DMS79 treated with DMSO at 0.1 percent for 48 hours (cell line): ENCODE results near the gene CHID1.

Source experiments
- DNase-seq: peaks from one replicate; lab custom pipeline; 2025; lab: John Stamatoyannopoulos, UW

CHID1 gene

DNA sequence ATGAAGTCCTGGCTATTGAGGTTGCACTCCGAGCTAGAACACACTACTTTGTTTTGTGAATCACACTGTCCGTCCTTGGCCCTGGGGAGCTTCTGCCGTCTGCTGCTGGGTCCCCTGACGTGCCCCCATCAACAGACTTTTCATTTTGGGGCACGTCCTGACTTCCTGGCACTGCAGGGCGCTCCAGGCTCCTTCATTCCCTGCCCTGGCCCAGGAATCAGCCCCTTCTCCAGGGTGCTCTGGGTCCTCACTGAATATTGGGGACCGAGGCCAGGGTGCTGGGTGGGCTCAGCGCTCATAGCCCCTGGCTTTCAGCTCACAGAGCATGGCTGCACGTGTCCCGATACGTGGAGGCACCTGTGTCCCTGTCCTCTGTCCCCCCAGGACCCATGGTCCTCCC is 45.7 kb downstream of the CHID1 start:
- DNase-seq, result no peak

DNA sequence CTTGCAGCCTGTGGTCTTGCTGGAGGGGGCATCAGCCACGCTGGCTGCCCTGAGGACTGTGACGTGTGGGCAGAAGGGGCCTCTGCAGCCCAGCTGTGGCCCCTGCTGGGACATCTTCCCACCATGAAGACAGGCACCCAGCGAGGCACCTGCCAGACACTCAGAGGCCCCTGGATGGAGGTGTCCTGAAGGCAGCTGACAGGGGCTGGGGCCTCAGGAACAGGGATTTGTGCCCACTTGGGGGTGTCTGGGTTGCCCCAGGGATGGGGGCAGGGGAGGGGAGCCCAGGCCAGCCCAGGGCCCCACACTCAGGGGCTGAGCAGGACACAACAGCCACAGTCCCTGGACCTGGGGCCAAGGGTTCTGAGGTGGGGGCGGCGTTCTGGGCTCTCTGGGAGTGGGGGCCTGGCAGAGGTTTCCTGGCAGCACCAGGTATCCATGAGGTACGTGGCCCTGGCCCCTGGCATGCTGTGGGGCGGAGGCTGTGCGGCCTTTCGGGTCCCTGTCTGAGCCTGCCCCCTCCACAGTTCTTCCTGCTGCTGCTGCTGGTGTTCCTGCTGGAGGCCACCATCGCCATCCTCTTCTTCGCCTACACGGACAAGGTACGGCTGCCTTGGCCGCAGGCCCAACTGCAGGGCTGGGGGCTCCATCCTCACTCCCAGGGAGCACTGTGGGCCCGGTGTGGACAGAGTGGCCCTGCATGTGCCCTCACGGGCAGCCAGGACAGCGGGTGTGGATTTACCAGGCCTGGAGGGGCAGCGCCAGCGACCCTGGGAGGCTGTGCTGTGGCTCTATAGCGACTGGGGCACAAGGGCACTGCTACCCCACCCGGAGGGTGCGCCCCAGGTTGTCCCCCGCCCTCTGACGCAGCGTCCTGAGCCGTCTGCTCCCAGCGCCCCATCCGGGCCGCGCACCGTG is 46.4 kb downstream of the CHID1 start:
- no peak for DNase-seq

DNA sequence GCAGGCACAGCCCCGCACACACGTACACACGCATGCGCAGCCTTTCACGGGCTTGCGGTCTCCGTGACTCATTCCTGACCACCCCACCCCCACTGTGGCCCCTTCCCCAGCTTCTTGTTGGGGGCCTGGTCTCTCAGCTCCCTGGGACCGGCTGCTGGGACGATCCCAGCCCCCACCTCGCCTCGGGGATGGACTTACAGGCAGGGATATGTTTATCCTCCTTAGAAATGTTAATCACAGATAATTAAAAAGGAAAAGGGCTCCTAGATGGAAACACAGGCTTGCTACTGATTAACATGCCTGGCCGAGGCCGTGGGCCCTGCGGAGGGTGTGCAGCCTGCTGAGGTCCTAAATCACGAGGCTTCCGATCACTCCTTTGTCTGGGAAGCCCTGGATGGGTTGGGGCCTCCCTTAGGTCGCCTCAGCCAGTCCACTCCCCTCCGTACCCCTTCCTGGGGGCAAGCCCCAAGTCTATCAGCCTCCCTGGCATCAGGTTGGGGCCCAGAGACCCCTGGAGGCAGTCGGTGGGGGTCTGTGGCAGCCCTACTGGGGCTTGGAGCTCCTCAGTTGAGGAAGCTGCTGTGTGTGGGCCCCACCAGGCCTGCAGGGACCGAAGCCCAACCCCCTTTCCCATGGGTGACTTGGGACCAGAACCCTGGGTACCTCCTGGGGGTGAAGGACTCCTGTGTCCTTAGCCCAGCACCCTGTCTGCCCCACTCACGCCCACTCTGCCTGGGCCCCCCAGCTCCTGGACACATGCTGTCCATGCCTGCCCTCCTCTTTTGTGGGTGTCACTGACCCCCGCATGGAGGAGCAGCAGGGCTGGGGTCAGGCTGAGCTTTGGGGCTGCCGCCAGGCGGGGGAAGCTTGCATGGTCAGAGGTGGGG is 47.3 kb downstream of the CHID1 start:
- DNase-seq, result no peak

DNA sequence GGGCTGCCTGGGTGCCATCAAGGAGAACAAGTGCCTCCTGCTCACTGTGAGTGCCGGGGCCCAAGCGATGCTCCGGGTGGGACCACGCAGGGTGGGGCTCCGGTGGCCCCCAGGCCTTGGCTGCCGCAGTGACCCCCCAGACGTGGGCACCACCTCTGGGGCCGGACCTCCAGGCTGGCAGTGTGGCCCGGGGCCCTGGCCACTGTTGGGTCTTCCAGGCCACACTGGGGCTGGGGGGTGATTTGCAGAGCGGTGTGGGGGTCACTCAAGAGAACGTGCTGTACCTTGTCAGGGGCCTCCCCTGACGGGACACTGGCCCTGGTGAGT is 48.0 kb downstream of the CHID1 start:
- no peak for DNase-seq

DNA sequence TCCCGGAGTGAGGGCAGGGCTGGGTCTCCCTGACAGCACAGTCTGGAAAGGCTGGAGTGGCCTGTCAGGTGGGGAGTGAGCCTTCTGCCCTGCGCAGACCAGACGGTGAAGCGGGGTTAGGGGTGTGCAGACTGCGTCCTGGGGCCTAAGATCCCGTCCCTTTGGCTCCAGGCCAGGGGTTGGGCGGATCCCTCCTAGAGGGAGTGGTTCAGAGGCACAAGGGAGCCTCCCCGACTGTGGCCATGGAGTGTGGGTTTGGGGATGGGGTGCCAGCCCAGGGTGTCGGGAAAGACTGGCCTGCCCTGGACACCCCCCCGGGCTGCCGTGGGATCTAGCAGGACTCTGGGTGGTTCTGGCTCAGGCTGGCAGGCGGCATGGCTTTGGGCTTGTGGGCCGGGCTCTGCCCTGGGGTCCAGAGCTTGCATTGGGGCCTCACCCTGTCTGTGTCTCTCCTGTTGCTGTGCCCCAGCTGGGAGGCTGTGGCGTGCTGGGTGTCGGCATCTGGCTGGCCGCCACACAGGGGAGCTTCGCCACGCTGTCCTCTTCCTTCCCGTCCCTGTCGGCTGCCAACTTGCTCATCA is 48.4 kb downstream of the CHID1 start:
- DNase-seq, result no peak

DNA sequence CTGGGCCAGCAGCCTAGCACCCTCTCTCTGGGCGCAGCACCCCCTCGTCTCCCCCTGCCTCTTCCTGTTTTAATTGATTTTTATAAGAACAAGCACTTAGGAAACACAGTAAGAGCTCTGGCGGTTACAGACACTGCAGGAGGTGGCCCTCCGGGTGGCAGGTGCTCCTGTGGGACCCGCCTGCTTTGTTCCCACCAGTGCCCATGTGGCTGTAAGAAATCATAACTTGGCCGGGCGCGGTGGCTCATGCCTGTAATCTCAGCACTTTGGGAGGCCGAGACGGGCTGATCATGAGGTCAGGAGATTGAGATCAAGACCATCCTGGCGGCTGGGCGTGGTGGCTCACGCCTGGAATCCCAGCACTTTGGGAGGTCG is 49.5 kb downstream of the CHID1 start:
- DNase-seq, result no peak

DNA sequence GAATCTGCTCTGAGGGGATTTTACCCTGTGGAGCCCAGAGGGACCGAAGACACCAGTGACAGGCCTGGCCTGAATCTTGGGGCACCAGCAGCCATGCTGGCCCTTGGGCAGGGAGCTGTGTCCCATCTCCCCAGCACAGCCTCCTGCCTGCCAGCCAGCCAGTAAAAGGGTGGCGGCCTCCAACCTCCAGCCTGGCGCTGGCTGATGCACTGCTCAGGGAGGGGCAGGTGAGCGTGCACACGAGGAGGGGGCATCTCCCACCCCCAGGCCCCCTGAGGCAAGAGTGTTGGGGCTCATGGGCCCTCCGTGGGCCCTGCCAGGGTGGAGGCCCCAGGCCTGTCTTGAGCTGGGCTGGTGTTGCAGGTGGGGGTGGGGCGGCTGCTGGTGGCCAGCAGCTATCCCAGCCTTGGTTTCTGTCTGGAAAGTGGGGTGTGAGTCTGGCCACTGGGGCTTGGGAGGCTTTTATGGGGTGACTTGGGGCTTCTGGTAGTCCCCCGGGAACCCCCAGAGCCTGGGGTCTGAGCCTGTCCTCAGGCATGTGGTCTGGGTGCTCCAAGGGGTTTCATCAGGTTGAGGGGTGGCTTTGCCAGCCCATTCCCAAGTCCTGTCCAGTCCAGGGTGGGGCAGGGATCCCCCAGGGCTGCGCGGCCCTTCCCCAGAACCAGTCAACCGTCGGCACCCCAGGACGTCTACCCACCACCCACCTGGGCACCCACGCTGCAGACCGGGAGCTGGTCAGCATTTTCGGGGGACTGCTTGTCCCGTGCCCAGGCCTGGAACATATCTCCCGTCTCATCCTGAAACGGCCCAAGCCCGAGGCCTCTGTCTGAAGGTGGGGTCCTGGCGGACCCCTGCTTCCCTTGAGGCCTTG is 50.1 kb downstream of the CHID1 start:
- no peak for DNase-seq

DNA sequence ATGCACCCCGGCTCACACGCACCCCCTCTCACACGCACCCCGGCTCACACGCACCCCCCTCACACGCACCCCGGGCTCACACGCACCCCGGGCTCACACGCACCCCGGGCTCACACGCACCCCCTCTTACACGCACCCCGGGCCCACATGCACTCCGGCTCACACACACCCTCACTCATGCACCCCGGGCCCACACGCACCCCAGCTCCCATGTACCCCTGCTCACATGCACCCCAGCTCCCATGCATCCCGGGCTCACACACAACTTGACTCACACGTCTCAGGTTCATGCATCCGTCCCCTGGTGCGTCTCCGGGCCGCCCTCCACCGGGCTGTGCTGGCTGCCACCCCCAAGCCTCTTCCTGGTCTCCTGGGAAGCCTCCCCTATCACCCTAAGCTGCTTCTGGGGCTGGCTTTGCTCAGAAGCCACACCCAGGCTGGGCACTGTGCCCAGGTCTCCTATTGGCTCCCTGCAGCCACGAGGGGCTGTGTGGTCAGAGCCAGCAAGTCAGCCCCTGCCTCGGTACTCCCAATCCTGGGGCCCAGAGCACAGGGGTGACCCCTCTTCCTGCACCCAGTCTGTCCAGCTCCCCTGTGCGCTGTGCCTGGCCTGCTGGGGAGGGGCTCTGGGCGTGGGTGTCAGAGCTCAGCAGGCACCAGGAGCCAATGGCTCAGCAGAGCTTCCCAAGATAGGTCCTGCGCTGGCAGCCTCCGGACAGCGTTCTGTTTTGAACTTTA is 51.0 kb downstream of the CHID1 start:
- peak; percentile 45 for DNase-seq

DNA sequence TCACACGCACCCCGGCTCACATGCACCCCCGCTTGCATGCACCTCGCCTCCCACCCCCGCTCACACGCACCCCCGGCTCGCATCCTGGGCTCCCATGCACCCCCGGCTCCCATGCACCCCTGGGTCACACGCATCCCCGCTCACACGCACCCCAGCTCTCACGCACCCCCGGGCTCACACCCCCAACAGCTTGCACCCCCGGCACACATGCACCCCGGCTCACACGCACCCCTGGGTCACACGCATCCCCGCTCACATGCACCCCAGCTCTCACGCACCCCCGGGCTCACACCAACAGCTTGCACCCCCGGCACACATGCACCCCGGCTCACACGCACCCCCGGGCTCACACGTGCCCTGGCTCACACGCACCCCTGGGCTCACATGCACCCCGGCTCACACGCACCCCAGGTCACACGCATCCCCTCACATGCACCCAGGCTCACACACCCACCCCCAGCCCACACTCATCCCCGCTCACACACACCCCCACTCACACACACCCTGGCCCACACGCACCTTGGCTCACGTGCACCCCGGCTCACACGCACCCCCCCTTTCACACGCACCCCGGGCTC is 51.8 kb downstream of the CHID1 start:
- DNase-seq, result no peak

DNA sequence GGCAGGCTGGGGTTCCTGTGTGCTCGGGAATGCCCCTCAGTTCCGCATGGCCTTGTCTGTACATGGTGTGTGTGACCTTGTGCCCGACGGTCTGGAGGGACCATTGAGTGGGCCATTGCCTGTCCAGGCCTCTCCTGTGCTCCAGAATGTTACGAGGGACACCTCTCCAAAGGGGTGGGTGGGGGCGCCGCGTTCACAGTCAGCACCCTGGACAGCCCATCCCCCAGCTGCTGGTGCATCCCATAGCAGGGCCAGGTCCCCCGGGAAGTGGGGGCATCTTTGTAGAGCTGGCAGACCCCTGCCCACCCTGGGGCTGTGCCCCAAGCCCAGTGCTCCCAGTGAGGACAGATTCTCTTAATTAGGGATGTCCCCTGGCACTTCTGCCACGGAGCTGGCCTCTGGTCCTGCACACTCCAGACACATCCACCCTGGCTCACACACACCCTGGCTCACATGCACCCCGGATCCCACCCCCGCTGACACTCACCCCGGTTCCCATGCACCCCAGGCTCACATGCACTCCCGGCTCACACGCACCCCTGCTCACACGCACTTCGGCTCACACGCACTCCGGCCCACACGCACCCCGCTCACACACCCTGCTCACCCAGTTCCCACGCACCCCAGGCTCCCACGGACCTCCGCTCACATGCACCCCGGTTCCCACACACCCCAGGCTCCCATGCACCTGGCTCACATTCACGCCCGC is 52.4 kb downstream of the CHID1 start:
- DNase-seq, result no peak

DNA sequence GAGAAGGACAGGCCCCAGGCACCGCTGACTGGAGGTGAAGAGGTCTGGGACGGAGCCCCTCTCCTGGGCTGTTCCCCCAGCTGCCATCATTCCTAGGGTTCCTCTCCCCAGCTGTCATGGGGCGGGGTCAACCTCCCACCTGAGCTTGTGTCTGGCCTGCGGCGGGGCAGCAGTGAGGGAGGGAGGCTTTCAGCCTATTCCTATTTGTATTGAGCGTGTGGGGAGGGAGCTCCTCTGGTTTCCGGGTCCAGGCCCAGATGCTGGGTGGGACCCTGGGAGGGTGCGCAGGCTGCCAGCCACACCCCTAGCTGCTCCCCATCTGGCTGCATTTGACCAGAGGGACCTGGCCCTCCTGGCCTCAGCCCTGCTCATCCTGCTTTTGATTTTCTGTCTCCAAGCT is 54.2 kb downstream of the CHID1 start:
- DNase-seq, result no peak

DNA sequence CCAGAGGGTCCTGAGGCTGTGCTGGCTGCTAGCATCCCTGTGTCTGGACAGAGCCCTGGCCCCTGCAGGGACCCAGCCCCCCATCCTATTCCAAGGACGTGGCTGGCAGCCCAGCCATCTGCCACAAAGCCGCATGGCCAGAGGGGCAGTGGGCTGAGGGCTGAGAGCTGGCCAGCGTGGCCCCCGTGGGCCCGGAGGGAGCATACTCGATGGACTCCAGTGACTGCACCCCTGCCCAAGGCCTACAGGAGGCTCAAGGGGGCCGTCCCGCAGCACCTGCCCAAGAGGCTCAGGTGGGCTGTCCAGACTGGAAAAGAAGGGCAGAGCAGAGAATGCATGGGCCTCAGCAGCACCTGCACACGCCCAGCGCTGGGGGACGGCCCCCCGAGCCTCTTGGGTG is 54.8 kb downstream of the CHID1 start:
- no peak for DNase-seq

DNA sequence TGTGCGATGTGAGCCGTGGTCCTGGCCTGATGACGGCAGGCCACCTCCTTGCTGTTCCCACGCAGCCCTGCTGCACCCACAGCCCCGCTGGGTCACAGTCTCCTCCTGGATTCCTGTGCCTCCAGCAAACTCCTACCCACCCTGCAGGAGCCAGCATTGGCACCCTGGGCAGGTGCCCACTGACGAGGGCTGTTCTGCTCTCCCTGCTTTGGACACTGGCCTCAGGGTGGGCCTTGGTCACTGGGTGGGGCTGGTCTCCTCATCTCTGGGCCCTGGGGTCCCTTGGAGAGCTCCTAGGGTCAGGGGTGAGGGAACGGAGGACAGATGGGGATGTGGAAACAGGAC is 55.3 kb downstream of the CHID1 start:
- DNase-seq, result no peak

DNA sequence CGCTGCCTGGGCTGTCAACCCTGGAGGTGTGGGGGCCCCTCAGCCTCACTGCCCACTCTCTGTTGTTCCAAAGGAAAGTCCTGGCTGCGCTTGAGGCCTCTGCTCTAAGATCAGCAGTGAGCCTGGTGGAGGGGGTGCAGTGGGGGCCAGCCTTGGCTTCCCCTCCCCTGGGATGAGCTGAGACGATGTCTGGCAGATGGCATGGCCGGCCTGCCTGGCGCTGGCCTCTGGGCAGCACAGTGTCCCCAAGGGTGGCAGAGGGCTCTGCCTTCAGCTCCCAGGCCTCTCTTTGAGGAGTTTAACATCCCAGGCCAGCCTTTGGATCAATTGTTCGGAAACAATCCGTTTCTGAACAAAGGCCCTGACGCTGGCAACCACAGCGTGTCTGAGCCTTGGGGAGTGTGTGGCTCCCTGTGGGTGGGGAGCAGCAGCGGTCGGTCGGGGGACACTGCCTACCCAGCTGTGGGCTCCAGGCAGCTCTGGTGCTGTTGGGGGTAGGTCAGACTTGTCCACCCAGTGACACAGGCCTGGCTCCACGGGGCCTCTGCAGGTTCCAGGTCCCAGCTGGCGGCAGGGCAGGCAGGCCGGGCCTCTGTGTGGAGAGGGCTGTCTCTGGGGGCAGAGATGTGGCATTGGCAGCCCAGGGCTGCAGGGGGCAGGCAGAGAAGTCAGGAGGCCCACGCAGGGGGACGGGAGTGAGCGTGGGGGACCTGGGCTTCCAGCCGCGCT is 55.8 kb downstream of the CHID1 start:
- DNase-seq, result no peak

DNA sequence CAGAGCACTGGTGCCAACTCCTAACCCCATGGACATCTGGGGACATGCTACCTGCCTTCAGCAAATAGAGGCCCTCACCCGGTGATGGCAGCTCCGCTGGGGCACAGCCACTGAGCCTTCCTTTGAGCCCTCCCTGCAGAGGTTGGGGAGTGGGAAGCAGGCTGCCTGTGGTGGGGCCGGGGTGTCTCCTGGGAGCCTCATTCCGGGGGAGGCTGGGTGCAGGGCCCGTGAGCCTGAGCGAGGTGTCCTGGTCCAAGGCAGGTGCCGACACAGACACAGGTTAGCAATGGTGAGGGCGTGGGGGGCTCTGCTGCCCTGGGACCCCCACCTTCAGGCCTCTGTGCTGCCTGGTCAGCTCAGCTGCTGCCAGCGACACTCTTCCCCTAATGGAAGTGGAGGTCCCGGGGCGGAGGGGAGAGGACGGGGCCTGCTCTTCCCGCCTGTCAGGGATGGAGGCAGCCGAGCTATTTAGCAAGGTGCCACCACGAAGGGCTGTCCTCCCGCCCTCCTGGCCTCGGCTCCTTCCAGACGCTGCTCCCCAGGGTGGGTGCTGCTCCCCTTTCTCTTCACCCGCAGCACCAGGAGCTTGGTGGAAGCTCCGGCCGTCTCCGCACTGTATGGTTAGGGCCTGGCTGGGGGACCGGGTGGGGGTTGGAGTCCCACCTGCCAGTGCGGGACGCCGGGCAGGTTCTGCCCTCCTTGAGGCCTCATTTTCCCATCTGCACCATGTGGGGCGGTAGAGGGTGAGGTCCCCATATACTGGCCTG is 56.7 kb downstream of the CHID1 start:
- DNase-seq, result no peak

DNA sequence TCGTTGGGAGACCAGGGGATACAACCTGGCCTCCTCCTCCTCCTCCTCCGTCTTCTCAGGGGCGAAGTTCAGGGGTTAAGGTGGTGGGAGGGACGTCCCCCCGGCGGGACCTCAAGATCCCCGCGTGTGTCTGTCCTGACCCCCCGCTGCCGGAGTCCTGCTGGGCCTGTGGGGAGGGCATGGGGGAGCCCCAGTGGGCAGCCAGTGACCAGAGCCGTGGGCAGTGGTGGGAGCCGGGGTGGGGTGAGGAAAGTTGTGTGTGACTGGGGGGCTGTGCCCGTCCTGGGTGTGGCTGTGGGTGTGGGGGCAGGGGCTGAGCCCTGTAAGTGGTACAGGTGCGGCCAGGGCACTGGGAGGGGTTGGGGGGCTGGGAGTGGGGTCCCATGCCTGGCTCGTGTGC is 57.8 kb downstream of the CHID1 start:
- DNase-seq, result no peak

DNA sequence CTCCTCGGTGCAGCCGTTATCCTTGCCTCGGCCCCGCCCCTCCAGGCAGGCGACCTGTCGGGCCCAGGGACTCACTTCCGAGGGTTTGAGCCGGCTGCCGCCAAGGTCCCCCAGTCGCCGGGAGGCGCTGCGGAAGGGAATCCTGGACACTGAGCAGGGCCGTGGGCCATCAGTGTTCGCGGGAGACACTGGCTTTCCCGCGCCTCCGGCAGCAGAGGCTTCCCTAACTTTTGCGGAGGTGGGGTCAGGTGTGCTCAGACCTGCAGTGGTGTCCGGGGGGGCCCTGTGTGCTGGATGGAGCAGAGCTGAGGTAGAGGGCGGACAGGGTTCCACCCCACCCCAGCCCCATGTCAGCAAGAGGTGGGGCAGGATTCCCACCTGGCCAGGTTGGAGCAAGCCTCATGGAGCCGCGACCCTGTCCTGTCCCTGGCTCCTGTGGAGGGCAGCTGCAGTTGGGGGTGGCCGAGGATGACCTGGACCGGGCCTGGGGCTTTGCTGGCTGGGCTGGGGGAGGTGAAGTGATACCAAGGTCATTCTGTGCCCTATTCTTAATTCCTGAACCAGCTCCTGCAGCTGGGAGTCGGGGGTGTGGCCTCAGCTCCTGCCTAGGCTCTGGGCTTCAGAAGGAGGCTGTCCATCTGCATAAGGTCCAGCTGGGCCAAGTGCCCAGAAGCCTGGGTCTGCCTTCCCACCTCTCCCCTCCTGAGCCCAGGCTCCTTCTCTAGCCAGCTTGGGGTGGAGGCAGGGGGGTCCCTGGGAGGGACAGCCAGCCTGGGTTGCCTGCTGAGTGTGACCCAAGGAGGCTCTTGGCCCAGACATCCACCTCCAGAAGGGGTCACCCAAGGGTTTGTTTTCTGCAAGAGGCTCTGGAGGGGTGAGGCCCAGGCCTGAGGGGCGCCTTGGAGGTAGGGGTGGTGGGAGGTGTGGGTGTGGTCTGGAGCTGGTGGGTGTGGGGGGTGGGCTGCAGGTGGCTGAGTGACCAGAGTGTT is 59.5 kb downstream of the CHID1 start:
- no peak for DNase-seq
